WTC11 (cell line): Measurements from ENCODE around the gene PLEKHA1. TPM values are rescaled to one million over a fixed set of nuclear protein-coding genes. Genes with fewer than 3 reads are reported as not detected.

Source experiments
- ATAC-seq: fragments of 200-7000 bp; cut with Tn5 transposase; 2 replicates; pipeline ENCODE4 v1.10.0; 2021; ENCODE audit warnings: mild to moderate bottlenecking, moderate library complexity
- CTCF ChIA-PET: fragments of 300-600 bp; sonication (Branson Sonifier 250); formaldehyde crosslinking; loops from one replicate; lab custom pipeline; 2021; ENCODE audit warnings: antibody characterized with exemption; lab: Charles Lee
- POLR2A ChIA-PET: fragments of 350-600 bp; sonication (Branson Sonifier 250); formaldehyde crosslinking; loops from one replicate; lab custom pipeline; 2021; ENCODE audit warnings: antibody characterized with exemption; lab: Charles Lee
- DNase-seq: peaks from one replicate; pipeline ENCODE4 v3.0.0; 2021; ENCODE audit warnings: low spot score
- H3K27ac Mint-ChIP-seq: 2 replicates; pipeline ENCODE4 v1.8.0; 2021; ENCODE audit warnings: mixed read lengths
- H3K27me3 Mint-ChIP-seq: 2 replicates; pipeline ENCODE4 v1.8.0; 2021; ENCODE audit warnings: low read depth, mild to moderate bottlenecking, moderate library complexity, mixed read lengths
- H3K36me3 Mint-ChIP-seq: 2 replicates; pipeline ENCODE4 v1.8.0; 2021; ENCODE audit warnings: mixed read lengths
- H3K4me1 Mint-ChIP-seq: 2 replicates; pipeline ENCODE4 v1.8.0; 2022; ENCODE audit warnings: mixed read lengths
- H3K4me3 Mint-ChIP-seq: 2 replicates; pipeline ENCODE4 v1.8.0; 2021; ENCODE audit warnings: mild to moderate bottlenecking, moderate library complexity, mixed read lengths
- H3K9me3 Mint-ChIP-seq: 2 replicates; pipeline ENCODE4 v1.8.0; 2021; ENCODE audit warnings: mixed read lengths
- ARID4B ChIP-seq: sonication (generic); formaldehyde crosslinking; IDR thresholded peaks from 2 replicates; pipeline ENCODE4 v1.8.0; 2023; ENCODE audit warnings: missing genetic modification reagents, mild to moderate bottlenecking, borderline replicate concordance
- ATF1 ChIP-seq: sonication (generic); formaldehyde crosslinking; IDR thresholded peaks from 2 replicates; pipeline ENCODE4 v1.8.1; 2023; ENCODE audit warnings: mild to moderate bottlenecking, moderate library complexity, missing genetic modification reagents
- ATF6 ChIP-seq: sonication (generic); formaldehyde crosslinking; IDR thresholded peaks from 2 replicates; pipeline ENCODE4 v1.8.1; 2023; ENCODE audit warnings: mild to moderate bottlenecking, missing genetic modification reagents
- FOXP1 ChIP-seq: sonication (generic); formaldehyde crosslinking; IDR thresholded peaks from 2 replicates; pipeline ENCODE4 v1.8.0; 2022; ENCODE audit warnings: missing genetic modification reagents, mild to moderate bottlenecking, moderate library complexity, borderline replicate concordance
- HMGXB4 ChIP-seq: sonication (generic); formaldehyde crosslinking; IDR thresholded peaks from 2 replicates; pipeline ENCODE4 v1.8.1; 2023; ENCODE audit warnings: mild to moderate bottlenecking, moderate library complexity, missing genetic modification reagents
- MLX ChIP-seq: sonication (generic); formaldehyde crosslinking; IDR thresholded peaks from 2 replicates; pipeline ENCODE4 v1.8.1; 2023; ENCODE audit warnings: mild to moderate bottlenecking, missing genetic modification reagents, moderate library complexity
- NFYB ChIP-seq: sonication (generic); formaldehyde crosslinking; conservative IDR thresholded peaks from 2 replicates; pipeline ENCODE4 v1.8.0; 2022; ENCODE audit warnings: low read depth, missing genetic modification reagents
- PREB ChIP-seq: sonication (generic); formaldehyde crosslinking; IDR thresholded peaks from 2 replicates; pipeline ENCODE4 v1.8.1; 2022; ENCODE audit warnings: mild to moderate bottlenecking, missing genetic modification reagents, moderate library complexity, borderline replicate concordance
- TEAD1 ChIP-seq: sonication (generic); formaldehyde crosslinking; IDR thresholded peaks from 2 replicates; pipeline ENCODE4 v1.8.0; 2022; ENCODE audit warnings: mild to moderate bottlenecking, missing genetic modification reagents
- USF2 ChIP-seq: sonication (generic); formaldehyde crosslinking; IDR thresholded peaks from 2 replicates; pipeline ENCODE4 v1.8.1; 2023; ENCODE audit warnings: mild to moderate bottlenecking, missing genetic modification reagents, moderate library complexity
- ZNF219 ChIP-seq: sonication (generic); formaldehyde crosslinking; IDR thresholded peaks from 2 replicates; pipeline ENCODE4 v1.8.0; 2023; ENCODE audit warnings: missing genetic modification reagents, mild to moderate bottlenecking, borderline replicate concordance
- ZNF416 ChIP-seq: fragments of 250-450 bp; sonication (Bioruptor Pico); IDR thresholded peaks from 2 replicates; pipeline ENCODE4 v1.9.0; 2021; ENCODE audit warnings: mild to moderate bottlenecking, inconsistent platforms
- ZNF532 ChIP-seq: fragments of 250-450 bp; sonication (Bioruptor Pico); IDR thresholded peaks from 2 replicates; pipeline ENCODE4 v1.9.0; 2021; ENCODE audit warnings: mild to moderate bottlenecking, borderline replicate concordance
- ZSCAN18 ChIP-seq: fragments of 250-450 bp; sonication (Bioruptor Pico); IDR thresholded peaks from 2 replicates; pipeline ENCODE4 v2.1.2; 2022; ENCODE audit warnings: mild to moderate bottlenecking, moderate library complexity
- total RNA-seq: library from RNA; stranded (reverse); gene quantifications from 3 replicates; pipeline ENCODE4 v1.2.3, GENCODE V29; 2021

PLEKHA1 gene
- total RNA-seq, 1 experiment from 2014 or later = 34.6 TPM

GRCh38 chr10:122454603-122455080 lies 80.1 kb downstream of the PLEKHA1 start, which contains the start of gene ARMS2 (continued):
- TF ChIP-seq HMGXB4 (CRISPR knock-in tag) (no peak), ZNF219 (CRISPR knock-in tag) (no peak), ATF1 (no peak), TEAD1 (CRISPR knock-in tag) (no peak)

- DNase-seq (no peak), ATAC-seq (no peak)
- H3K4me3 Mint-ChIP-seq = no peak overlapping the region
- TF ChIP-seq MLX (CRISPR knock-in tag) = no peak
- TF ChIP-seq NFYB (CRISPR knock-in tag) = no peak
- TF ChIP-seq FOXP1 (CRISPR knock-in tag) = no peak
- TF ChIP-seq ATF6 (CRISPR knock-in tag) = no peak
- no peak for TF ChIP-seq USF2
- H3K27me3 Mint-ChIP-seq = peaks cover 21% of the 10 kb centered on the region
- H3K9me3 Mint-ChIP-seq = peaks cover 6% of the 10 kb centered on the region
- H3K4me1 Mint-ChIP-seq = peaks cover 18% of the 10 kb centered on the region
- no peak overlapping the region for H3K27ac Mint-ChIP-seq
- no peaks in the 10 kb centered on the region for H3K36me3 Mint-ChIP-seq
- POLR2A ChIA-PET = no interaction called here
- CTCF ChIA-PET = interaction anchor here (1.0 kb wide), 1 partner anchor 21 kb away, joined by 3 read pairs; no protein-coding TSS in a partner anchor
Measured at GRCh38 chr10:122455376-122456079, 81.0 kb downstream of the PLEKHA1 start.

GRCh38 chr10:122457934-122458333 lies 83.4 kb downstream of the PLEKHA1 start:
- H3K4me1 Mint-ChIP-seq = peaks cover 25% of the 10 kb centered on the region
- peaks cover under 1% of the 10 kb centered on the region; the same call in 1 of the 2 replicates for H3K9me3 Mint-ChIP-seq
- H3K36me3 Mint-ChIP-seq = no peaks in the 10 kb centered on the region
- no peak overlapping the region for H3K4me3 Mint-ChIP-seq
- peaks cover 38% of the 10 kb centered on the region for H3K27me3 Mint-ChIP-seq
- no peak overlapping the region for H3K27ac Mint-ChIP-seq
- no peak for DNase-seq
- no peak for ATAC-seq
- ChIA-PET CTCF (no interaction called here), POLR2A (no interaction called here)
- TF ChIP-seq ZSCAN18 (no peak), ZNF532 (CRISPR knock-in tag) (no peak), PREB (CRISPR knock-in tag) (no peak), ARID4B (no peak), ZNF416 (CRISPR knock-in tag) (no peak)
